ENCODE measurements around the gene RUNX3. TPM values are rescaled to one million over a fixed set of nuclear protein-coding genes. Genes with fewer than 3 reads are reported as not detected.

Gene RUNX3
- total and polyA plus RNA-seq, 2 donors (not counting 3 experiments of a cell fraction or from before 2014, with no cell fraction given) = not detected

GRCh38 chr1:24938276-24938675 lies 8.2 kb upstream of the RUNX3 start:
- BruUV-seq (replicated peaks) = no TSS peak
- no peak overlapping the region for H3K4me3 ChIP-seq (replicated peaks in 1 of 3; ENCODE audit: insufficient read depth in 1 of 3, low read depth in 1 of 3, low read length in 3 of 3)
- H2AFZ ChIP-seq (ENCODE audit: low read depth, low read length) = no peak overlapping the region
- H3K9me1 ChIP-seq (replicated peaks; ENCODE audit: control insufficient read depth, extremely low read depth, insufficient read depth, low read length) = no peaks in the 10 kb centered on the region
- H3K27ac ChIP-seq (ENCODE audit: insufficient read depth, low read depth, low read length) = no peak overlapping the region
- H3K9me3 ChIP-seq (replicated peaks; ENCODE audit: control insufficient read depth, insufficient read depth, low read length) = no peaks in the 10 kb centered on the region
- H3K9ac ChIP-seq (replicated peaks; ENCODE audit: extremely low read depth, insufficient read depth, low read length) = no peak overlapping the region
- no peaks in the 10 kb centered on the region for H4K20me1 ChIP-seq (replicated peaks; ENCODE audit: control insufficient read depth, extremely low read depth, insufficient read depth, low read length)
- TF ChIP-seq EZH2 (IDR thresholded peaks at IDR 0.05; ENCODE audit: borderline replicate concordance, low read depth, low read length, severe bottlenecking) = no peak
- no peak for TF ChIP-seq MYC (IDR thresholded peaks at IDR 0.05; ENCODE audit: low read depth, low read length)
- TF ChIP-seq JUN (IDR thresholded peaks at IDR 0.05; ENCODE audit: borderline replicate concordance, insufficient read depth, insufficient read length, low read depth) = no peak
- CTCF ChIA-PET = interaction anchor here (0.6 kb wide), 1 partner anchor 15 kb away, joined by 3 read pairs; no protein-coding TSS in a partner anchor
- no peaks in the 10 kb centered on the region for H3K79me2 ChIP-seq (ENCODE audit: control insufficient read depth, insufficient read depth, low read length)
- H3K4me2 ChIP-seq (ENCODE audit: insufficient read depth, low read length) = no peak overlapping the region
- FAIRE-seq (no peak), DNase-seq (ENCODE audit: low read depth, low spot score) (no peak)
- H3K36me3 ChIP-seq (ENCODE audit: control insufficient read depth in 2 of 2, extremely low read depth in 1 of 2, insufficient read depth in 2 of 2, low read length in 2 of 2) = no peaks in the 10 kb centered on the region
- H3K4me1 ChIP-seq (ENCODE audit: control insufficient read depth, extremely low read depth, insufficient read depth, low read length) = no peaks in the 10 kb centered on the region
- POLR2A ChIA-PET = no interaction called here
- peaks cover 18 to 25% of the 10 kb centered on the region in 2 experiments for H3K27me3 ChIP-seq (ENCODE audit: control insufficient read depth in 2 of 2, insufficient read depth in 2 of 2, low read length in 2 of 2)
- intact Hi-C loops (cut with micrococcal nuclease) (no loop called here), dilution Hi-C loops (cut with MboI; ENCODE audit: extremely low pct_ligation_motif_present, low sequenced_read_pairs) (no loop called here)

- Histone ChIP-seq H3K4me1 (ENCODE audit: control insufficient read depth, extremely low read depth, insufficient read depth, low read length) (no peaks in the 10 kb centered on the region), H3K9ac (replicated peaks; ENCODE audit: extremely low read depth, insufficient read depth, low read length) (no peak overlapping the region), H2AFZ (ENCODE audit: low read depth, low read length) (no peak overlapping the region), H3K4me3 (replicated peaks in 1 of 3; ENCODE audit: insufficient read depth in 1 of 3, low read depth in 1 of 3, low read length in 3 of 3) (no peak overlapping the region), H3K4me2 (ENCODE audit: insufficient read depth, low read length) (no peak overlapping the region), H3K27ac (ENCODE audit: insufficient read depth, low read depth, low read length) (no peak overlapping the region), H3K27me3 (ENCODE audit: control insufficient read depth in 2 of 2, insufficient read depth in 2 of 2, low read length in 2 of 2) (peaks cover 33 to 38% of the 10 kb centered on the region in 2 experiments), H3K9me1 (replicated peaks; ENCODE audit: control insufficient read depth, extremely low read depth, insufficient read depth, low read length) (no peaks in the 10 kb centered on the region), H3K79me2 (ENCODE audit: control insufficient read depth, insufficient read depth, low read length) (no peaks in the 10 kb centered on the region), H4K20me1 (replicated peaks; ENCODE audit: control insufficient read depth, extremely low read depth, insufficient read depth, low read length) (no peaks in the 10 kb centered on the region), H3K36me3 (ENCODE audit: control insufficient read depth in 2 of 2, extremely low read depth in 1 of 2, insufficient read depth in 2 of 2, low read length in 2 of 2) (no peaks in the 10 kb centered on the region), H3K9me3 (replicated peaks; ENCODE audit: control insufficient read depth, insufficient read depth, low read length) (no peaks in the 10 kb centered on the region)
- POLR2A ChIA-PET = no interaction called here
- dilution Hi-C loops (cut with MboI; ENCODE audit: extremely low pct_ligation_motif_present, low sequenced_read_pairs) (no loop called here), intact Hi-C loops (cut with micrococcal nuclease) (no loop called here)
- no peak for FAIRE-seq
- no TSS peak for BruUV-seq (replicated peaks)
- CTCF ChIA-PET = interaction anchor here (1.5 kb wide), 1 partner anchor 39 kb away, joined by 3 read pairs; no protein-coding TSS in a partner anchor
- no peak for DNase-seq (ENCODE audit: low read depth, low spot score)
- TF ChIP-seq, protein P1, sequence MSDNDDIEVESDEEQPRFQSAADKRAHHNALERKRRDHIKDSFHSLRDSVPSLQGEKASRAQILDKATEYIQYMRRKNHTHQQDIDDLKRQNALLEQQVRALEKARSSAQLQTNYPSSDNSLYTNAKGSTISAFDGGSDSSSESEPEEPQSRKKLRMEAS (IDR thresholded peaks at IDR 0.05; ENCODE audit: insufficient read depth, insufficient read length) = no peak
- TF ChIP-seq FOS (IDR thresholded peaks at IDR 0.05; ENCODE audit: borderline replicate concordance, insufficient read depth, low read length) (no peak), EZH2 (IDR thresholded peaks at IDR 0.05; ENCODE audit: borderline replicate concordance, low read depth, low read length, severe bottlenecking) (peak; percentile 52), JUN (IDR thresholded peaks at IDR 0.05; ENCODE audit: borderline replicate concordance, insufficient read depth, insufficient read length, low read depth) (no peak)
Observed at GRCh38 chr1:24936684-24937083, 6.6 kb upstream of the RUNX3 start.
